Measurements from ENCODE around the gene RAB8B. TPM values are rescaled to one million over a fixed set of nuclear protein-coding genes. Genes with fewer than 3 reads are reported as not detected.

Gene RAB8B
- total RNA-seq, 1 donor from 2014 or later: 21.5 TPM

DNA sequence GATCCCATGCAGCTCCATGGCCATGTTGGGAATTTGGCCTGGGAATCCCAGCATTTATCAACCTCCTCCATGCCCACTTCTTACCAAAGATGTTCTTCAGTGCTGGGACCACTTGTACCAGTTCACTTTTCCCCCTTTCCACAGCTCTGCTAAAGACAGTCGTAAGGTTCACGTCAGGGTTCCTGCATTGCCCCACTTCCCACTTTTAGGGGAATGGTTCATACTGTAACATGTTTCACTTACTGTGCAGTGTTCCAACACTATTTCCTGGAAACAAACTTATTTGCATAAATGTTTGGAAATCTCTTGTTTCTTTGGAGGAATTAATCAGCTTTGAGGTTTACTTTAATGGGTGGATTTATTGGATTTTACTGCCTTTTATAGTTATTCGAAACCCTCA, 105.0 kb downstream of the RAB8B start:
- H3K4me3 ChIP-seq (ENCODE audit: low read depth, low read length): no peak overlapping the region
- no peak for DNase-seq (ENCODE audit: low read depth)
- no peaks in the 10 kb centered on the region for H3K27me3 ChIP-seq (ENCODE audit: control insufficient read depth, insufficient read depth, low read length)
- TF ChIP-seq CTCF (IDR thresholded peaks at IDR 0.05; ENCODE audit: insufficient read depth, low read length, poor library complexity, severe bottlenecking): no peak
- no peaks in the 10 kb centered on the region for H3K36me3 ChIP-seq (ENCODE audit: control insufficient read depth, insufficient read depth, low read length)

DNA sequence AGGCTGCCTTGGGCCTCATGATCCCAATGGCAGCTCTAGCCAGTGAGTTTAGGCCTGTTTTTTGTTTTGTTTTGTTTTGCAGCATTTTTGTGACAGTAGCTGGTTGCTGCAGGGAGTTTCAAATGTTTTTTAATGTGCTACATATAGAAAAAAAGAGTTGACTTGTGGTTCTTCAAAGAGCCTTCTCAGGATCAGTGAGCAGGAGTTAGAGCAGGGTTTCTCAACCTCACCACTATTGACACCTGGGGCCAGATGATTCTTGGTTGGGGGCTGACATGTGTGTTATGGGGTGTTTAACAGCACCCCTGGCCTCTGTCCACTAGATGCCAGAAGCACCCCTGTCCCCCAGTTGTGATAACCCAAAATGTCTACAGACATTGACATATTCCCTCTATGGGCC, 105.9 kb downstream of the RAB8B start:
- Histone ChIP-seq H3K27me3 (ENCODE audit: control insufficient read depth, insufficient read depth, low read length) (no peaks in the 10 kb centered on the region), H3K4me3 (ENCODE audit: low read depth, low read length) (no peak overlapping the region), H3K36me3 (ENCODE audit: control insufficient read depth, insufficient read depth, low read length) (no peaks in the 10 kb centered on the region)
- DNase-seq (ENCODE audit: low read depth): no peak
- TF ChIP-seq CTCF (IDR thresholded peaks at IDR 0.05; ENCODE audit: insufficient read depth, low read length, poor library complexity, severe bottlenecking): no peak

GRCh38 chr15:63296195-63296594, 106.8 kb downstream of the RAB8B start:
- TF ChIP-seq CTCF (IDR thresholded peaks at IDR 0.05; ENCODE audit: insufficient read depth, low read length, poor library complexity, severe bottlenecking): no peak
- DNase-seq (ENCODE audit: low read depth): no peak
- H3K4me3 ChIP-seq (ENCODE audit: low read depth, low read length): no peak overlapping the region
- no peaks in the 10 kb centered on the region for H3K36me3 ChIP-seq (ENCODE audit: control insufficient read depth, insufficient read depth, low read length)
- no peaks in the 10 kb centered on the region for H3K27me3 ChIP-seq (ENCODE audit: control insufficient read depth, insufficient read depth, low read length)

DNA sequence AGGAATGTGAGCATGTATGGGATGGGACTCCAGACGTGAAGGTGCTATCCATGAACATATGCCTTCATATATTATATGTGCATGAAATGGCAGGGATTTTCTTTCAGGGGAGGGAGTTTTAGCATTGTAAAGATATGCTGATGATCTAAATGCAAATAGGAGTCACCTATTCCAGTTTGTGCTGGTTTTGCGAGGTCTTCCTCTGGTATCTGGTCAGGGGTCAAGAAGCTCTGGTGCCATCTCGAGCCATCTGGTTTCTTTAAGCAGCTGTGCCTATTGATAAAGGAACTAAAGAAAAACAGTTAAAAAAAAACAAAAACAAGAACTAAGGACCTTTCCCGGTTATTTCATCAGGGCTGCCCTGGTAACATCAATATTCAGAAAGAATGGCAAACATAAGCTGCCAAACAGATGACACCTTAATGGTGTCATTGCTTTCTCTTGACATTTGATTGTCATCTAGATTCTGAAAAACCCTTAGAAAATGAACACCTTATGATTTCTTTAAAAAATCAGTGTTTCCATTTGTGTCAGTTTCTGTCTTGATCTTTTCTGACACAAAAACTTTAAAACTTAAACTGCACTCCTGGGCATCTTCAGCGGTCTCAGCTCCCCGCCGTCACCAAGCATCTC, 110.7 kb downstream of the RAB8B start:
- no peak for DNase-seq (ENCODE audit: low read depth)
- Histone ChIP-seq H3K36me3 (ENCODE audit: control insufficient read depth, insufficient read depth, low read length) (no peaks in the 10 kb centered on the region), H3K4me3 (ENCODE audit: low read depth, low read length) (no peak overlapping the region), H3K27me3 (ENCODE audit: control insufficient read depth, insufficient read depth, low read length) (no peaks in the 10 kb centered on the region)
- TF ChIP-seq CTCF (IDR thresholded peaks at IDR 0.05; ENCODE audit: insufficient read depth, low read length, poor library complexity, severe bottlenecking): no peak

DNA sequence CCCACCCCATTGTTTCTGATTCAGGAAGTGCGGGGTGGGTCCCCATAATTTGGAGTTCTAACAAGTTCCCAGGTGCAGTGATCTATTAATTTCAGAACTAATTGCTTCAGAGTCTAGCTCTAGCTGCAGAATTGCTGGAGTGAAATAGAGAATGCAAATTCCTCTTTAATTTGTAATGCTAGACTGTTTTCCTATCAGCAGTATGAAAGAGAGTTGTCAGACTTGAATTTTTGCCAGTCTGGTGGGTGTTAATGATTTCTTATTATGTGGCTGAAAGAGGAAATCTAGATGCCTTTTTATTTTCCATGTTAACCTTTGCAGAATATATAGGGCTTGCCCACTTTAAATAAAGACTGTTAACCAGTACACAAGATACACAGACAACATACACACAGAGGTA, 111.7 kb downstream of the RAB8B start:
- Histone ChIP-seq H3K27me3 (ENCODE audit: control insufficient read depth, insufficient read depth, low read length) (no peaks in the 10 kb centered on the region), H3K4me3 (ENCODE audit: low read depth, low read length) (no peak overlapping the region), H3K36me3 (ENCODE audit: control insufficient read depth, insufficient read depth, low read length) (no peaks in the 10 kb centered on the region)
- no peak for TF ChIP-seq CTCF (IDR thresholded peaks at IDR 0.05; ENCODE audit: insufficient read depth, low read length, poor library complexity, severe bottlenecking)
- DNase-seq (ENCODE audit: low read depth): no peak

GRCh38 chr15:63305260-63305659, 115.9 kb downstream of the RAB8B start:
- no peak for DNase-seq (ENCODE audit: low read depth)
- no peak for TF ChIP-seq CTCF (IDR thresholded peaks at IDR 0.05; ENCODE audit: insufficient read depth, low read length, poor library complexity, severe bottlenecking)
- Histone ChIP-seq H3K27me3 (ENCODE audit: control insufficient read depth, insufficient read depth, low read length) (no peaks in the 10 kb centered on the region), H3K4me3 (ENCODE audit: low read depth, low read length) (no peak overlapping the region), H3K36me3 (ENCODE audit: control insufficient read depth, insufficient read depth, low read length) (no peaks in the 10 kb centered on the region)

Measured in kidney epithelial cell (primary cell).